ENCODE data around the gene GNG5. TPM values are rescaled to one million over a fixed set of nuclear protein-coding genes. Genes with fewer than 3 reads are reported as not detected.

GNG5 gene
- total RNA-seq, 1 experiment from 2014 or later, result 108 TPM

GRCh38 chr1:84497631-84498275, 8.6 kb downstream of the GNG5 start (continued):
- no peak for TF ChIP-seq PRDM15 (CRISPR knock-in tag; IDR thresholded peaks at IDR 0.05)
- no peak for TF ChIP-seq ETV6 (CRISPR knock-in tag; IDR thresholded peaks at IDR 0.05)
- TF ChIP-seq GRHL2 (CRISPR knock-in tag; IDR thresholded peaks at IDR 0.05; ENCODE audit: insufficient replicate concordance, severe bottlenecking), result no peak
- no peak for TF ChIP-seq ZNF121 (CRISPR knock-in tag; IDR thresholded peaks at IDR 0.05)
- no peak for TF ChIP-seq TCF7 (CRISPR knock-in tag; IDR thresholded peaks at IDR 0.05; ENCODE audit: low read depth)
- TF ChIP-seq, protein P1, sequence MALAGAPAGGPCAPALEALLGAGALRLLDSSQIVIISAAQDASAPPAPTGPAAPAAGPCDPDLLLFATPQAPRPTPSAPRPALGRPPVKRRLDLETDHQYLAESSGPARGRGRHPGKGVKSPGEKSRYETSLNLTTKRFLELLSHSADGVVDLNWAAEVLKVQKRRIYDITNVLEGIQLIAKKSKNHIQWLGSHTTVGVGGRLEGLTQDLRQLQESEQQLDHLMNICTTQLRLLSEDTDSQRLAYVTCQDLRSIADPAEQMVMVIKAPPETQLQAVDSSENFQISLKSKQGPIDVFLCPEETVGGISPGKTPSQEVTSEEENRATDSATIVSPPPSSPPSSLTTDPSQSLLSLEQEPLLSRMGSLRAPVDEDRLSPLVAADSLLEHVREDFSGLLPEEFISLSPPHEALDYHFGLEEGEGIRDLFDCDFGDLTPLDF (CRISPR knock-in tag; IDR thresholded peaks at IDR 0.05), result no peak
- no peak for TF ChIP-seq NFE2L1 (CRISPR knock-in tag; IDR thresholded peaks at IDR 0.05)
- TF ChIP-seq CREB1 (CRISPR knock-in tag; IDR thresholded peaks at IDR 0.05), result no peak

- ChIA-PET CTCF (no interaction called here), POLR2A (no interaction called here)
- H3K27me3 Mint-ChIP-seq (ENCODE audit: low read depth), result no peaks in the 10 kb centered on the region
- H3K4me3 Mint-ChIP-seq, result no peak overlapping the region
- peaks cover 19% of the 10 kb centered on the region for H3K4me1 Mint-ChIP-seq
- no peaks in the 10 kb centered on the region for H3K9me3 Mint-ChIP-seq
- TF ChIP-seq MXD4 (CRISPR knock-in tag; IDR thresholded peaks at IDR 0.05; ENCODE audit: borderline replicate concordance), result no peak
- TF ChIP-seq CREB1 (CRISPR knock-in tag; IDR thresholded peaks at IDR 0.05), result no peak
- TF ChIP-seq RELA (CRISPR knock-in tag; IDR thresholded peaks at IDR 0.05; ENCODE audit: borderline replicate concordance), result no peak
- TF ChIP-seq, protein P2, sequence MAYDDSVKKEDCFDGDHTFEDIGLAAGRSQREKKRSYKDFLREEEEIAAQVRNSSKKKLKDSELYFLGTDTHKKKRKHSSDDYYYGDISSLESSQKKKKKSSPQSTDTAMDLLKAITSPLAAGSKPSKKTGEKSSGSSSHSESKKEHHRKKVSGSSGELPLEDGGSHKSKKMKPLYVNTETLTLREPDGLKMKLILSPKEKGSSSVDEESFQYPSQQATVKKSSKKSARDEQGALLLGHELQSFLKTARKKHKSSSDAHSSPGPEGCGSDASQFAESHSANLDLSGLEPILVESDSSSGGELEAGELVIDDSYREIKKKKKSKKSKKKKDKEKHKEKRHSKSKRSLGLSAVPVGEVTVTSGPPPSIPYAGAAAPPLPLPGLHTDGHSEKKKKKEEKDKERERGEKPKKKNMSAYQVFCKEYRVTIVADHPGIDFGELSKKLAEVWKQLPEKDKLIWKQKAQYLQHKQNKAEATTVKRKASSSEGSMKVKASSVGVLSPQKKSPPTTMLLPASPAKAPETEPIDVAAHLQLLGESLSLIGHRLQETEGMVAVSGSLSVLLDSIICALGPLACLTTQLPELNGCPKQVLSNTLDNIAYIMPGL (CRISPR knock-in tag; IDR thresholded peaks at IDR 0.05), result no peak
- TF ChIP-seq ZNF263 (CRISPR knock-in tag; IDR thresholded peaks at IDR 0.05; ENCODE audit: low read depth), result no peak
- ATAC-seq (no peak), DNase-seq (ENCODE audit: low spot score) (no peak)
- peaks cover 47% of the 10 kb centered on the region for H3K36me3 Mint-ChIP-seq
- H3K27ac Mint-ChIP-seq, result no peak overlapping the region
Measured at GRCh38 chr1:84496498-84496897, 9.9 kb downstream of the GNG5 start.

GRCh38 chr1:84493747-84494146, 12.6 kb downstream of the GNG5 start:
- no peak overlapping the region for H3K27ac Mint-ChIP-seq
- no peaks in the 10 kb centered on the region for H3K9me3 Mint-ChIP-seq
- TF ChIP-seq ZSCAN18 (CRISPR knock-in tag; IDR thresholded peaks at IDR 0.05) (no peak), RELA (CRISPR knock-in tag; IDR thresholded peaks at IDR 0.05; ENCODE audit: borderline replicate concordance) (no peak), TCF7 (CRISPR knock-in tag; IDR thresholded peaks at IDR 0.05; ENCODE audit: low read depth) (no peak), CREB1 (CRISPR knock-in tag; IDR thresholded peaks at IDR 0.05) (no peak), NFATC4 (CRISPR knock-in tag; IDR thresholded peaks at IDR 0.05) (no peak), NR1H2 (CRISPR knock-in tag; IDR thresholded peaks at IDR 0.05) (no peak), FOXJ3 (CRISPR knock-in tag; IDR thresholded peaks at IDR 0.05; ENCODE audit: borderline replicate concordance) (no peak), GRHL2 (CRISPR knock-in tag; IDR thresholded peaks at IDR 0.05; ENCODE audit: insufficient replicate concordance, severe bottlenecking) (no peak)
- no peaks in the 10 kb centered on the region for H3K4me1 Mint-ChIP-seq
- ATAC-seq (no peak), DNase-seq (ENCODE audit: low spot score) (no peak)
- no peaks in the 10 kb centered on the region for H3K27me3 Mint-ChIP-seq (ENCODE audit: low read depth)
- ChIA-PET CTCF (no interaction called here), POLR2A (no interaction called here)
- H3K4me3 Mint-ChIP-seq, result no peak overlapping the region
- H3K36me3 Mint-ChIP-seq, result peaks cover 58% of the 10 kb centered on the region
